Measurements from ENCODE around the gene STAT4.

The STAT4 gene, protein sequence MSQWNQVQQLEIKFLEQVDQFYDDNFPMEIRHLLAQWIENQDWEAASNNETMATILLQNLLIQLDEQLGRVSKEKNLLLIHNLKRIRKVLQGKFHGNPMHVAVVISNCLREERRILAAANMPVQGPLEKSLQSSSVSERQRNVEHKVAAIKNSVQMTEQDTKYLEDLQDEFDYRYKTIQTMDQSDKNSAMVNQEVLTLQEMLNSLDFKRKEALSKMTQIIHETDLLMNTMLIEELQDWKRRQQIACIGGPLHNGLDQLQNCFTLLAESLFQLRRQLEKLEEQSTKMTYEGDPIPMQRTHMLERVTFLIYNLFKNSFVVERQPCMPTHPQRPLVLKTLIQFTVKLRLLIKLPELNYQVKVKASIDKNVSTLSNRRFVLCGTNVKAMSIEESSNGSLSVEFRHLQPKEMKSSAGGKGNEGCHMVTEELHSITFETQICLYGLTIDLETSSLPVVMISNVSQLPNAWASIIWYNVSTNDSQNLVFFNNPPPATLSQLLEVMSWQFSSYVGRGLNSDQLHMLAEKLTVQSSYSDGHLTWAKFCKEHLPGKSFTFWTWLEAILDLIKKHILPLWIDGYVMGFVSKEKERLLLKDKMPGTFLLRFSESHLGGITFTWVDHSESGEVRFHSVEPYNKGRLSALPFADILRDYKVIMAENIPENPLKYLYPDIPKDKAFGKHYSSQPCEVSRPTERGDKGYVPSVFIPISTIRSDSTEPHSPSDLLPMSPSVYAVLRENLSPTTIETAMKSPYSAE

GRCh38 chr2:191150600-191151330 is at the start of gene STAT4:
TSS of gene STAT4 (minus strand) at chr2:191150994. CDS start at chr2:191148203, 2,791 bp downstream.
- DNase-seq (ENCODE audit: low read depth in 1 of 2, low spot score in 1 of 2): peak; percentile 49 to 65

- no peak for DNase-seq (ENCODE audit: low read depth in 1 of 2, low spot score in 1 of 2)
Measured at GRCh38 chr2:191199929-191200512, 49.2 kb upstream of the STAT4 start.

DNA sequence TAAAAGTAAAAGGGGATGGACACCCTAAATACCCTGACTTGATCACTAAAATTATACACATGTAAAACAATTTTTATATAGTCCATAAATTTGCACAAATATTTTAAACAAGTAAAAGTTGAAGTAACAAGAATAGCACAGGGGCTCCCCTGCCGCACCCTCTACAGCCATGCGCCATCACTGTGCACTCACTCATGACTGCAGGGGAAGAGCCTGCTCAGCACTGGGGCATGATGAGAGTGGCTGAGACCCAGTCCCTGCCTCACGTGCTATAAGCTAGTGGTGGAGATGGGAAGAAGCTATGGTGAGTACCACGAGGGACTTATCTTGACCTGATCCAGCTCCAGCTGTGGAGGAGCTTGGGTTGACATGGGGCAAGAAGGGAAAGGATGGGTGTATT is 47.5 kb upstream of the STAT4 start:
- DNase-seq (ENCODE audit: low read depth in 1 of 2, low spot score in 1 of 2): no peak

GRCh38 chr2:191197096-191197495 is 46.3 kb upstream of the STAT4 start:
- no peak for DNase-seq (ENCODE audit: low read depth in 1 of 2, low spot score in 1 of 2)

GRCh38 chr2:191195021-191195420 is 44.2 kb upstream of the STAT4 start:
- DNase-seq (ENCODE audit: low read depth in 1 of 2, low spot score in 1 of 2): no peak

GRCh38 chr2:191190861-191191552 is 40.2 kb upstream of the STAT4 start:
- DNase-seq (ENCODE audit: low read depth in 1 of 2, low spot score in 1 of 2): no peak

DNA sequence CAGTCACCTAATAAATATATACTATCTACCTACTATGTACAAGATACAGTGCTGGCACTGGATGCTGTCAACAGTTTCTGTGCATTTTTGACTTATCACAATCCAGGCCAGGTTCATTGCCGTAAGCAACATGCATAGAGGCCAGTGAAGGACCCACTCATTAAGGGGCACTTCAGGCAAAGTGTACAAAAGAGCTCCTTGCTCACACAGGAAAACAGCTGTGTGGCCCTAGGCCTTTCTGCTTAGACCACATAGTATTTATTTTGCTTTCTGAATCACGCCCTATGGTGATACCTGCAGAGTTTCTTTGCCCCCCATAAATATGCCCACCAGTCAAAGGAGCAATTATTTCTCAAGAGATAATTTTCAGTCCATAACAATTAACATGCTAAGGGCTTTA is 39.6 kb upstream of the STAT4 start:
- no peak for DNase-seq (ENCODE audit: low read depth in 1 of 2, low spot score in 1 of 2)

GRCh38 chr2:191189112-191189635 is 38.4 kb upstream of the STAT4 start:
- no peak for DNase-seq (ENCODE audit: low read depth in 1 of 2, low spot score in 1 of 2)

DNA sequence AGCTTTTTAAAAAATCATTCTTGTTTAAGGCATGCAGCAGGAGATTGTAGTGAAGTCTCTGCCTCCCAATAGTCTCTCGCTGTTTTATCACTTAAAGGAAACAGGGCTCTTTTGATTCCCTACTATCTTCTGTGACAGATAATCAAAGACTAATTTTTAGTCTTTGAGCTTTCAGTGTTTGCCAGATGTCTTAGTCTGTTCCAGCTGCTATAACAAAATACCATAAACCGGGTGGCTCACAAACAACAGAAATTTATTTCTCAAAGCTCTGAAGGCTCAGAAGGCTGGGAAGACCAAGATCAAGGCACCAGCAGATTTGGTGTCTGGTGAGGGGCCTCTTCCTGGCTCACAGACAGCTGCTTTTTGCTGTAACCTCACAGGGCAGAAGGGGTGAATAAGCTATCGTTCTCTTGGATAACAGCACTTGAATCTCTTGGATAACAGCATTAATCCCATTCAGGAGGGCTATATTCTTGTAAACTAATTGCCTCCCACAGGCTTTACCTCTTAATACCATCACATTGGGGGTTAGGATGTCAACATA is 37.8 kb upstream of the STAT4 start:
- no peak for DNase-seq (ENCODE audit: low read depth in 1 of 2, low spot score in 1 of 2)

- no peak for DNase-seq (ENCODE audit: low read depth in 1 of 2, low spot score in 1 of 2)
Measured at GRCh38 chr2:191187105-191187829, 36.5 kb upstream of the STAT4 start.

- DNase-seq (ENCODE audit: low read depth in 1 of 2, low spot score in 1 of 2): no peak
Measured at GRCh38 chr2:191184457-191184856, 33.7 kb upstream of the STAT4 start.

- DNase-seq (ENCODE audit: low read depth in 1 of 2, low spot score in 1 of 2): no peak
Measured at GRCh38 chr2:191183516-191183915, 32.7 kb upstream of the STAT4 start.

GRCh38 chr2:191183081-191183480 is 32.3 kb upstream of the STAT4 start:
- DNase-seq (ENCODE audit: low read depth in 1 of 2, low spot score in 1 of 2): no peak

DNA sequence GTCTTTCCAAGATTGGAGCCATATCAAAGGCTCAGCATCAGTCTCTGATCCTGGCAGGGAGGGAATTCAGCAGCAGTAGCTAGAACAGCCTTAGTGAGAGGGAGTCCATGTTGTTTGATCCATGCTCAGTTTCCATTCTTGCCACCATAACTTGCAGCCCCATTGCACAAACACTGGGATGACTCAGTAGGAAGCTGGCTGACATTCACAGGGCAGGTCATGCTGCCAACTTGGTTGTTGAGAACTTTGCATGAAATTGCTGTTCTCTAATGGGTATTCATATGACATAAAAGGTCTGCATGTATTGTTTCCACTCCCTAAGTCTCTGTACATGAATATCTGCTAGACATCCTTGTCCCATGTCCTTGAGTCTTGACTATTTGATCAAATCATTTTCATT is 29.9 kb upstream of the STAT4 start:
- DNase-seq (ENCODE audit: low read depth in 1 of 2, low spot score in 1 of 2): no peak

- DNase-seq (ENCODE audit: low read depth in 1 of 2, low spot score in 1 of 2): no peak
Measured at GRCh38 chr2:191180276-191180675, 29.5 kb upstream of the STAT4 start.

DNA sequence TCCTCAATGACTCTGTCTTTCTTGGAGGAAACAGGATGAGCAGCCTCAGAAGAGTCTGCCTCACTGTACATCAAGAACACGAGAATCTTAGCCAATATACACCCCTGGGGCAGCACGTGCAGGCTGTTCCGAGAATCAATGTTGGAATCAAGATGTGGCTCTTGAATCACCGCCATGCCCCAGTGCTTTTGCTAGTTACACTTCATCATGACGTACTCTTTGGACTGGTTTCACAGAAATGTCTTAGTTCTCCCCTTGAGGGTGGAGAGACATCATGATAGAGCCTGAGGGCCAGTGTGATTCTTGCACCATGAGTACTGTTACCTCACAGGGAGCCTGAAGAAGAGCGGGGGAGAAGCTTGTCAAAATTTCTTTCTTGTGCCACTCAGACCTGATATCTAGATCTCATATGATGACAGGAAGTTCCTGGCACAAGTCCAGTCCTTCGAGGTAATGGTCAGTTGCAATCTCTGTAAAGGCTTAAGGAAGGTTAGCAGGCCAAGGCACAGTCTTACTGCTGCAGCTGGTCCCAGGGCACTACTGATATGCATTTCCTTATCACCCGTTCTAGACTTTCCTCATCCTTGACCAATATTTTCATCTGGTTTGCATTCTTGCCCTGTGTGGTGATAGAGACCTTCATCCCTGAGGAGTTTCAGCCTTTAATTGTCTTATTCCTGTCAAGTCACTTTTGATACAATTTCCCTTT is 28.2 kb upstream of the STAT4 start:
- DNase-seq (ENCODE audit: low read depth in 1 of 2, low spot score in 1 of 2): no peak

DNA sequence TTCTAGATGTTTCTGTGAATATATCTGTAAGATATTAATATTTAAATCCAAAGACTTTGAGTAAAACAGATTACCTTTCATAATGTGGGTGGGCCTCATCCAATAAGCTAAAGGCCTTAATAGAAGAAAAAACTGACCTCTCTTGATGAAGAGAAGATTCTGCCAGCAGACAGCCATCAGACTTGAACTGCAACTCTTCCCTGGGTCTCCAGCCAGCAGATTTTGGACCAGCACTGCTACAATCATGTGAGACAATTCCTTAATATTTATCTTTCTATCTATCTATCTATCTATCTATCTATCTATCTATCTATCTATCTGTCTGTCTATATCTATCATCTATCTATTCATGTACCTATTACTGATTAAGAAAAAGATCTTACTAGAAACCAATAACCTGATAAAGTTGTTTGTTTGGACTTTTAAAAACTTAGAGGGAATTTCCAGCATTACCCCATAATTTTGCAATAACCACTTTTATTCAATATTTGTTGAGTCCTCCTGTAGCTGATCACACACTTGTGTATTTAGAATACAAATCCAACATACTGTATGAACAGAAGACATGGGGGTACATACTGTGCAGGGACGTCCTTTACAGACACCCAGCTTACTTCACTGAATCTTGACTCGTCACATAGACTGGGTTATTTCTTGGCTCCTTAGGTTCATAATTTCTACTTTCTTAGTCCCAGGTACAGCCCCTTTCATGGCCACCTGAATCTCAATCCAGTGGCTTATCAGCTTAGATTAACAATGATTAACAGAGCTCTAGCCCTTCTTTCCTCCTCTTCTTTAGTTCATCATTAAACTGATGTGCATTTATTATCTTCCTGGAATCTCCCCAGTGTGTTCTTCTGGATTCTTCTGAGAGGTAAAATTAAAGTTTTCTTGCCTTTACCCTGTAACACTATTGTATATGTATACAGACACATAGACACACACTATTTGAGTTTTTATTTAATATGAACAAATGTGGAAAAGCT is 27.2 kb upstream of the STAT4 start:
- no peak for DNase-seq (ENCODE audit: low read depth in 1 of 2, low spot score in 1 of 2)

All from activated T-helper 1 cell treated with anti-CD3 and anti-CD28 coated beads, Interleukin-2, amount 50 U/mL, for 16 hours (primary cell).